Lower leg skin (tissue), 3 donors: ENCODE results near the gene RPTOR.

Experiments
- CTCF ChIP-seq, 3 donors: fragments of 450-650 bp; IDR thresholded peaks; one replicate each; pipeline ENCODE4 v1.5.1; 2016; ENCODE audit warnings: antibody characterized with exemption in 3 of 3, mild to moderate bottlenecking in 3 of 3, moderate library complexity in 2 of 3
- POLR2A ChIP-seq, 2 donors: fragments of 450-650 bp; IDR thresholded peaks; one replicate each; pipeline ENCODE4 v1.6.1; 2016 to 2017; ENCODE audit warnings: antibody characterized with exemption in 2 of 2, mild to moderate bottlenecking in 1 of 2, moderate library complexity in 1 of 2

DNA sequence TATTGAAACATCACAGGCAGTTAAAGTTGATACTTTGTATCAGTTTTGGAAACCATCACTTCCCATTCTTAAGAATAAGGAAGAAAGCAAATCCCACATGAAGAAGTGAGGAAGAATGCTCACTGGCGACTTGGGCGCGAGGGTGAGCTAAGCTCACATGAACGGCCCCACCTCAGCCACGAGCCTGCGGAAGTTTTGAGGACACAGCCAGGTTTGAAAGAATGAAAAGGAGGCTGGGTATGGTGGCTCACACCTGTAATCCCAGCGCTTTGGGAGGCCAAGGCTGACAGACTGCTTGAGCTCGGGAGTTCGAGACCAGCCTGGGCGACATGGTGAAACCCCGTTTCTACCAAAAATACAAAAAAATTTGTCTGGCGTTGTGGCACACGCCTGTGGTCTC lies 336.7 kb downstream of the RPTOR start:
- no peak for TF ChIP-seq CTCF (IDR thresholded peaks at IDR 0.05)
- no peak for TF ChIP-seq POLR2A (IDR thresholded peaks at IDR 0.05)
